ENCODE data around the gene HOXA1. TPM values are rescaled to one million over a fixed set of nuclear protein-coding genes. Genes with fewer than 3 reads are reported as not detected.

Gene HOXA1
- total and polyA plus RNA-seq, 2 of the 8 experiments (the other 6 are each of a cell fraction or from before 2014, with no cell fraction given): not detected

GRCh38 chr7:27073076-27073475, 22.7 kb downstream of the HOXA1 start:
- Histone ChIP-seq H2BK20ac (ENCODE audit: low read length) (no peak overlapping the region), H2AK5ac (ENCODE audit: low read depth, low read length) (no peak overlapping the region), H2AFZ (ENCODE audit: low read length) (no peak overlapping the region), H2BK12ac (ENCODE audit: low read depth, low read length) (no peak overlapping the region), H3K4me1 (replicated peaks in 1 of 4; ENCODE audit: control insufficient read depth in 3 of 4, insufficient read depth in 4 of 4, low read length in 3 of 4) (no peaks in the 10 kb centered on the region), H3K23ac (ENCODE audit: insufficient read length) (no peak overlapping the region), H3K56ac (replicated peaks; ENCODE audit: insufficient read length, low read depth, low read length) (no peak overlapping the region), H3K79me2 (ENCODE audit: control insufficient read depth in 1 of 2, insufficient read depth in 2 of 2, low read length in 2 of 2) (no peaks in the 10 kb centered on the region), H2BK15ac (ENCODE audit: low read length) (no peak overlapping the region), H3K9me3 (ENCODE audit: insufficient read depth in 2 of 2, low read depth in 1 of 2, low read length in 1 of 2) (no peaks in the 10 kb centered on the region), H3K4me3 (ENCODE audit: extremely low read depth in 1 of 4, insufficient read depth in 2 of 4, low read depth in 3 of 4, low read length in 4 of 4) (no peak overlapping the region), H3K27me3 (replicated peaks in 1 of 4; ENCODE audit: control insufficient read depth in 3 of 4, extremely low read depth in 1 of 4, insufficient read depth in 3 of 4, low read length in 3 of 4) (no peaks in the 10 kb centered on the region), H4K8ac (ENCODE audit: extremely low read depth, insufficient read depth, low read length) (no peak overlapping the region), H2BK120ac (replicated peaks; ENCODE audit: low read depth, low read length) (no peak overlapping the region), H3K23me2 (ENCODE audit: low read depth, low read length) (no peaks in the 10 kb centered on the region), H3K4me2 (ENCODE audit: insufficient read depth in 1 of 2, low read depth in 2 of 2, low read length in 2 of 2) (no peak overlapping the region), H3K27ac (ENCODE audit: low read depth, low read length) (no peak overlapping the region), H3K9ac (replicated peaks in 1 of 4; ENCODE audit: extremely low read depth in 1 of 4, low read depth in 3 of 4, low read length in 3 of 4) (no peak overlapping the region), H3K79me1 (ENCODE audit: low read depth, low read length) (no peaks in the 10 kb centered on the region), H4K20me1 (replicated peaks in 1 of 2; ENCODE audit: control insufficient read depth in 1 of 2, insufficient read depth in 2 of 2, low read length in 2 of 2) (no peaks in the 10 kb centered on the region), H3K36me3 (ENCODE audit: control insufficient read depth in 2 of 4, insufficient read depth in 4 of 4, low read length in 3 of 4) (no peaks in the 10 kb centered on the region), H3K4ac (replicated peaks; ENCODE audit: insufficient read length, low read depth, low read length) (no peak overlapping the region), H4K5ac (ENCODE audit: insufficient read length, low read depth, low read length) (no peak overlapping the region), H4K91ac (replicated peaks; ENCODE audit: insufficient read length, low read length) (no peak overlapping the region), H3K14ac (ENCODE audit: insufficient read length) (no peak overlapping the region), H3K18ac (ENCODE audit: extremely low read depth, low read length) (no peak overlapping the region), H2BK5ac (ENCODE audit: low read depth, low read length) (no peak overlapping the region)
- CTCF ChIA-PET (ENCODE audit: partially characterized antibody): no interaction called here
- FAIRE-seq: no peak
- POLR2A ChIA-PET (ENCODE audit: partially characterized antibody): no interaction called here
- DNase-seq (ENCODE audit: low read depth in 1 of 2, low spot score in 2 of 2): no peak
- TF ChIP-seq, protein P1, sequence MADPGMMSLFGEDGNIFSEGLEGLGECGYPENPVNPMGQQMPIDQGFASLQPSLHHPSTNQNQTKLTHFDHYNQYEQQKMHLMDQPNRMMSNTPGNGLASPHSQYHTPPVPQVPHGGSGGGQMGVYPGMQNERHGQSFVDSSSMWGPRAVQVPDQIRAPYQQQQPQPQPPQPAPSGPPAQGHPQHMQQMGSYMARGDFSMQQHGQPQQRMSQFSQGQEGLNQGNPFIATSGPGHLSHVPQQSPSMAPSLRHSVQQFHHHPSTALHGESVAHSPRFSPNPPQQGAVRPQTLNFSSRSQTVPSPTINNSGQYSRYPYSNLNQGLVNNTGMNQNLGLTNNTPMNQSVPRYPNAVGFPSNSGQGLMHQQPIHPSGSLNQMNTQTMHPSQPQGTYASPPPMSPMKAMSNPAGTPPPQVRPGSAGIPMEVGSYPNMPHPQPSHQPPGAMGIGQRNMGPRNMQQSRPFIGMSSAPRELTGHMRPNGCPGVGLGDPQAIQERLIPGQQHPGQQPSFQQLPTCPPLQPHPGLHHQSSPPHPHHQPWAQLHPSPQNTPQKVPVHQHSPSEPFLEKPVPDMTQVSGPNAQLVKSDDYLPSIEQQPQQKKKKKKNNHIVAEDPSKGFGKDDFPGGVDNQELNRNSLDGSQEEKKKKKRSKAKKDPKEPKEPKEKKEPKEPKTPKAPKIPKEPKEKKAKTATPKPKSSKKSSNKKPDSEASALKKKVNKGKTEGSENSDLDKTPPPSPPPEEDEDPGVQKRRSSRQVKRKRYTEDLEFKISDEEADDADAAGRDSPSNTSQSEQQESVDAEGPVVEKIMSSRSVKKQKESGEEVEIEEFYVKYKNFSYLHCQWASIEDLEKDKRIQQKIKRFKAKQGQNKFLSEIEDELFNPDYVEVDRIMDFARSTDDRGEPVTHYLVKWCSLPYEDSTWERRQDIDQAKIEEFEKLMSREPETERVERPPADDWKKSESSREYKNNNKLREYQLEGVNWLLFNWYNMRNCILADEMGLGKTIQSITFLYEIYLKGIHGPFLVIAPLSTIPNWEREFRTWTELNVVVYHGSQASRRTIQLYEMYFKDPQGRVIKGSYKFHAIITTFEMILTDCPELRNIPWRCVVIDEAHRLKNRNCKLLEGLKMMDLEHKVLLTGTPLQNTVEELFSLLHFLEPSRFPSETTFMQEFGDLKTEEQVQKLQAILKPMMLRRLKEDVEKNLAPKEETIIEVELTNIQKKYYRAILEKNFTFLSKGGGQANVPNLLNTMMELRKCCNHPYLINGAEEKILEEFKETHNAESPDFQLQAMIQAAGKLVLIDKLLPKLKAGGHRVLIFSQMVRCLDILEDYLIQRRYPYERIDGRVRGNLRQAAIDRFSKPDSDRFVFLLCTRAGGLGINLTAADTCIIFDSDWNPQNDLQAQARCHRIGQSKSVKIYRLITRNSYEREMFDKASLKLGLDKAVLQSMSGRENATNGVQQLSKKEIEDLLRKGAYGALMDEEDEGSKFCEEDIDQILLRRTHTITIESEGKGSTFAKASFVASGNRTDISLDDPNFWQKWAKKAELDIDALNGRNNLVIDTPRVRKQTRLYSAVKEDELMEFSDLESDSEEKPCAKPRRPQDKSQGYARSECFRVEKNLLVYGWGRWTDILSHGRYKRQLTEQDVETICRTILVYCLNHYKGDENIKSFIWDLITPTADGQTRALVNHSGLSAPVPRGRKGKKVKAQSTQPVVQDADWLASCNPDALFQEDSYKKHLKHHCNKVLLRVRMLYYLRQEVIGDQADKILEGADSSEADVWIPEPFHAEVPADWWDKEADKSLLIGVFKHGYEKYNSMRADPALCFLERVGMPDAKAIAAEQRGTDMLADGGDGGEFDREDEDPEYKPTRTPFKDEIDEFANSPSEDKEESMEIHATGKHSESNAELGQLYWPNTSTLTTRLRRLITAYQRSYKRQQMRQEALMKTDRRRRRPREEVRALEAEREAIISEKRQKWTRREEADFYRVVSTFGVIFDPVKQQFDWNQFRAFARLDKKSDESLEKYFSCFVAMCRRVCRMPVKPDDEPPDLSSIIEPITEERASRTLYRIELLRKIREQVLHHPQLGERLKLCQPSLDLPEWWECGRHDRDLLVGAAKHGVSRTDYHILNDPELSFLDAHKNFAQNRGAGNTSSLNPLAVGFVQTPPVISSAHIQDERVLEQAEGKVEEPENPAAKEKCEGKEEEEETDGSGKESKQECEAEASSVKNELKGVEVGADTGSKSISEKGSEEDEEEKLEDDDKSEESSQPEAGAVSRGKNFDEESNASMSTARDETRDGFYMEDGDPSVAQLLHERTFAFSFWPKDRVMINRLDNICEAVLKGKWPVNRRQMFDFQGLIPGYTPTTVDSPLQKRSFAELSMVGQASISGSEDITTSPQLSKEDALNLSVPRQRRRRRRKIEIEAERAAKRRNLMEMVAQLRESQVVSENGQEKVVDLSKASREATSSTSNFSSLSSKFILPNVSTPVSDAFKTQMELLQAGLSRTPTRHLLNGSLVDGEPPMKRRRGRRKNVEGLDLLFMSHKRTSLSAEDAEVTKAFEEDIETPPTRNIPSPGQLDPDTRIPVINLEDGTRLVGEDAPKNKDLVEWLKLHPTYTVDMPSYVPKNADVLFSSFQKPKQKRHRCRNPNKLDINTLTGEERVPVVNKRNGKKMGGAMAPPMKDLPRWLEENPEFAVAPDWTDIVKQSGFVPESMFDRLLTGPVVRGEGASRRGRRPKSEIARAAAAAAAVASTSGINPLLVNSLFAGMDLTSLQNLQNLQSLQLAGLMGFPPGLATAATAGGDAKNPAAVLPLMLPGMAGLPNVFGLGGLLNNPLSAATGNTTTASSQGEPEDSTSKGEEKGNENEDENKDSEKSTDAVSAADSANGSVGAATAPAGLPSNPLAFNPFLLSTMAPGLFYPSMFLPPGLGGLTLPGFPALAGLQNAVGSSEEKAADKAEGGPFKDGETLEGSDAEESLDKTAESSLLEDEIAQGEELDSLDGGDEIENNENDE (IDR thresholded peaks at IDR 0.05; ENCODE audit: insufficient replicate concordance, low read length): no peak
